GM18505 (cell line): ENCODE data around the gene GAN.

Experiments used
- ATAC-seq: cut with Tn5 transposase; IDR thresholded peaks from one replicate; pipeline ENCODE4 v1.9.1; 2021; ENCODE audit not compliant: unreplicated experiment
- POLR2A ChIP-seq: IDR thresholded peaks from 4 replicates; pipeline ENCODE4 v1.6.1; 2011; ENCODE audit warnings: borderline replicate concordance; ENCODE audit not compliant: insufficient read depth, insufficient read length; ENCODE audit errors: extremely low read depth

Gene GAN

DNA sequence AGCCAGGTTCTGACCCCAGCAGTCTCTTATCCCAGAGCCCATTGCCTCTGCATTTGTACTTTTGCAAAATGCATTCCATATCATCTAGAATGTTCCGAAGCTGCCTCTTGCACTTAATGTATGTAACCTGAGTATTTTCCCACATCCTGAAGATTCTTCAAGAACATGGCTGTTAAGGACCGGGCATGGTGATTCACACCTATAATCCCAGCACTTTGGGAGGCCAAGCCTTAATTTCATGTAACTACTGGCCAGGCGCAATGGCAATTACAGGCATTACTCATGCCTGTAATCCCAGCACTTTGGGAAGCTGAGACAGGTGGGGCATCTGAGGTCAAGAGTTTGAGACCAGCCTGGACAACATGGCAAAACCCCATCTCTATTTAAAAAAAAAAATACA, 31.7 kb upstream of the GAN start:
- no peak for ATAC-seq
- no peak for TF ChIP-seq POLR2A

DNA sequence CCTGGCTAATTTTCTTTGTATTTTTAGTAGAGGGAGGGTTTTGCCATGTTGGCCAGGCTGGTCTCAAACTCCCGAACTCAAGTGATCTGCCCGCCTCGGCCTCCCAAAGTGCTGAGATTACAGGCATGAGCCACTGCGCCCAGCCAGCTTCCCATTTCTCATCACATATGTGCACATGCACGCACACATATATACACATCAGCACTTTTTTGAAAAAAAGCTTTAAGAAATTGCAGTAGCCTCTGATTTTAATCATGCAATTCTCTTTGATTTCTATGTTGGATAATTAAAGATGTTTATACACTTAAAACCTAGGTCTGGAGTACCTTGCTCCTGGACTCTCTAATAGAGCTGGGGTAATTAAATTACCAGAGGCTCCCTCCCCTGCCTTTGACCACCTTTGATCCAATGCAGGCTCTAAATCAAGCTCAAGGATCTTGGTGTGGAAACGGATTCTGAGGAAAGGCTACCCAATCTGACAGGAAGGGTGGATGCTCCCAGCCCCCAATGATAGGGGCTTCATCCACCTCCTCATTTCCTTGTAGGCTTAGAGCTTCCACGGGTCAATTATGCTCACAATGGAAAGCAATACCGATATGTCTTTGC, 29.7 kb upstream of the GAN start:
- TF ChIP-seq POLR2A: no peak
- ATAC-seq: no peak

DNA sequence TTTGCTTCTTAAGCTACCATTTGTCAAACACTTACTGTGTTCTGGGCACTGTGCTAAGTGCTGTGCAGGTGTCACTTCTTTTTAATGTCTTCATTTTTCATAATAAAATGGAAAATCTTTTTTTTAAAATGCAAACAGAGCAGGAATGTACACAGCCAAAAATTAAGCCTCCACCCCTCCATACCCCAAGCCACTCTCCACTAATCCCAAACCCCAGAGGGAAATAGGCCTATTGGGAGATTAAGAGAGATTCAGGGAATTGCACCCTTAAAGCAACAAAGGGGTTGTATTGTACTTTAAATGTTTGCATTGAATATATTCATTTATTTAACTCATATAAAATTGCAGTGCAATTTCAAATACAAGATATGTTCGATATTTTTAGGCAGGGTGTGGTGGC, 28.6 kb upstream of the GAN start:
- TF ChIP-seq POLR2A: no peak
- no peak for ATAC-seq

DNA sequence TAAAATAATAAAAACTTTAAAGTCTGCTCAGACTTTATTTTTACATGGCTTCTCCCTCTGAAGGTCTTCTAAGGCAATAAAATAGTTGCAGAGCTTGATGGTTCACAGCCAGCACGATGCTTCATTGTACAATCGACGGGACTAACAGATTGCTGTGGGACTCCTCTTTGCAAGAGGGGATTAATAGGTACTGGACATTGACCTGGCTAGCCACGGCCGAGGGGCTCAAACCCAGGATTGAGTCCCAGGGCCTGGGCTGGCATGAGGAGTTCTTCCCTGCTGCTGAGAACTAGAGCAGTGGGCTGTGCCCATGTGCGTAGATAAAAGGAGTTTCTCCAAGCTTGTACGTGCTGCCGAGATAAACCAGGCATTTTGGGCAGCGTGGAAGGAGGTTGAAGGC, 23.6 kb upstream of the GAN start:
- TF ChIP-seq POLR2A: no peak
- ATAC-seq: no peak

DNA sequence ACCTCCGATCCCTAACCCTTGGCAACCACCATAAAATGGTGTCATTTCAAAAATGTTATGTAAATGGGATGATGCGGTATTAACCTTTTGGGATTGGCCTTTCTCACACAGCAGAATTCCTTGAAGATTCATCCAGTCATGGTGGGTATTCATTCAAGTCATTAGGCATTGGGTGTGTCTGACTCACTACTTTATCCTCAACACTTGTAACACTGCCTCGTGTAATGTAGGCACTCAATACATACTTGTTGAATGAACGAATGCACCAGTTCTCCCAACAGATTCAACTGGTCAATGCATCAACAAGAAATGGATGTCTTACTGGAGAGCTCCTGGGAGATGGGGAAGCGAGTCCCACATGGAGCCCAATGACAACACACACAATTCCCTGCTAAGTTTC, 21.8 kb upstream of the GAN start:
- ATAC-seq: no peak

DNA sequence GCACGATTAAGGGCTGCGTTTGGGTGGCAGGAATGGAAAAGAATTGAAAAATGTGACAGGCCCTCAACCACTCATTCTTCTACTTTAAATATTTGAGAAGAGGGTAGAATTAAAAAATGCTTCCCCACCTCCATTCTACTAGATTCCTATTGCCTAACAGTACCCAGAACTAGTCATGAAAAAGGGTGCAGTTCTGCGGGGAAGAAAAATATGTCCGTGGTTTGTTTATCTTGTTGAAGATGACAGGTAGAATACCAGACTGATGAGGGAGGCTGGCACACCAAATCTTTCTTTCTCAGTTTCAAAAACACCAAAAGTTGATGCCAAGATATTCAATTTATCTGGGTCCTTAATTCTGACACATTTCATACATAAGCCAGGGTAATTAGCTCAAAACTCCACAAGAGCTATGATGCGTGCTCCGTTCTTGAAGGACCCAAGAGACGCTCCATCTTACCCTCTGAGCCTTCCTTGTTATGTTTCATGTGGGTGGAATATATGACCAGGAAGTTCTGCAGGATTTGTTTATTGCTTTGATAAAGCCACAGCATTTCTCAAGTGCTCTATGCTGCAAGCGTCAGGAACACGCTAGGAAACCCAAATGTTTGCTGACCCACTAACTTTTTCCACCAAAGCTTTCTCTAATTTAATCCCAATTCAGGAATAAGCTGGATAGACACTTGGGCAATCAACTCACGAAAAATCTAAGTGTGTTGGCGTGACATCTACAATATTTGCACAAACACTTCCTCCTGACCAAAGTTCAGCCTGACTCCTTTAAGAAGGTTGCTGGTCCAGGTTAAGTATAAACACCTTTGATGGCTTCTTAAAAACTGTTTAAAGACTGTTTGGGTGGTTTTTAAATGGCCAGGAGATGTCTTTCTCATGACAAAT, 20.6 kb upstream of the GAN start:
- no peak for ATAC-seq

More for the DNA sequence above, 21.8 kb upstream of the GAN start:
- TF ChIP-seq POLR2A: no peak

DNA sequence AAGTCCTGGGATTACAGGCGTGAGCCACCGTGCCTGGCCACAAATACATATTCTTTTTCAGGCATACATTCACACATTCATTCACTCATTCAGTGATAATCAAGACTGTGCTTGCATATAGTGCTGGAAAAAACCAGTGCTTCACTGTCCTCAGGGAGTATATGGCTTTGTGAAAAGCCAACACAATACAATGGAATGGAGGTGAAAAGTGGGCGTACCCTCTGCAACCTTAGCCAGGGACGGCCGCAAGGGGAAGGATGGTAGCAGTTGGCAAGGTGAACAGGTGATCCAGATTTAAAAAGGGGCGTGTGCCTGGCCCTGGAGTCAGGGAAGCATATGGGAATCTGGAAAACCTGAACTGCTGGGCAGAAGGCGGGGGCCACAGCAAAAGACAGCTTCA, 18.1 kb upstream of the GAN start:
- TF ChIP-seq POLR2A: no peak
- no peak for ATAC-seq

More for the DNA sequence above, 20.6 kb upstream of the GAN start:
- no peak for TF ChIP-seq POLR2A

DNA sequence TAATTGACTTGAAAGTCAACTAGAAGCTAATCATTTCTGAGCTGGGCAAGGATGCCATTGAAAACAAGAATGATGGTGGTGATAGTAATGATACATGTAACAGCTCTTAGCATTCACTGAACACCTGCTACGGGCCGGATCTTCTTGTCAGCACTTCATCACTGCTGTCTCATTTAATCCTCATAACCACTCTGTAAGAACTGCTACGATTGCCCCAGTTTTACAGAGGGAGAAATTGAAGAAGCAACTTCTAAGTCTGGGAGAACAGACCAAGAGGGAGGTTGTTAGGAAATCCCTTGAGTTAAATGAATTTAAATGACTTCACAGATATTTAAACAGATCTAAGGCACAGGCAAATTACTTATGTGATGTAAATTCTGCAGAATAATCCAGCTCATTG, 7.0 kb upstream of the GAN start:
- no peak for ATAC-seq
- no peak for TF ChIP-seq POLR2A

DNA sequence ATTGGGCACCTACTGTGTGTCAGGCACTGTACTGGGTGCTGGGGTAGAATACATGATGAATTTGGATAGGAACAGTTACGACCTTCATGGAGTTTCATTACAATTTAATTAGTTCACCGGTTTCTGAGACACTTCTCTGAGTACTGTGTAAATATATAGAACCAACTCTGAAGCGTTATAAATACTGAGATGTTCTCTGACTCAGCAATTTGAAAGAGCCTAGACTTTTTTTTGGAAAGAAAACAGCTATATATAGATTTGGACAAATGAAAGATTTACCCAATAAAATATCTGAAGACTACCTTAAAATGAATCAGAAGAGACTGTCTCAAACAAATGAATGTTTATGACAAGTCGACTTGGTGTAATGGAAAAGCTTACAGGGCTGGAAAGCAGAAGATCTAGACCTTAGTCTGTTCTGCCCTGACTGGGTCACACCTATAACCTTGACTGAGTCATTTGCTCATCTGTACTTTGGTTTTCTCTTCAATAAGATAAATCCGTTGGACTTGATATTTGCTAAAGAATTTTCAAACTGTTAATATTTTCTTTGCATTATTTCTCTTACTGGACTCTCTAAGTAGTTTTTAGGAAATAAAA, 4.6 kb upstream of the GAN start:
- no peak for TF ChIP-seq POLR2A
- no peak for ATAC-seq

DNA sequence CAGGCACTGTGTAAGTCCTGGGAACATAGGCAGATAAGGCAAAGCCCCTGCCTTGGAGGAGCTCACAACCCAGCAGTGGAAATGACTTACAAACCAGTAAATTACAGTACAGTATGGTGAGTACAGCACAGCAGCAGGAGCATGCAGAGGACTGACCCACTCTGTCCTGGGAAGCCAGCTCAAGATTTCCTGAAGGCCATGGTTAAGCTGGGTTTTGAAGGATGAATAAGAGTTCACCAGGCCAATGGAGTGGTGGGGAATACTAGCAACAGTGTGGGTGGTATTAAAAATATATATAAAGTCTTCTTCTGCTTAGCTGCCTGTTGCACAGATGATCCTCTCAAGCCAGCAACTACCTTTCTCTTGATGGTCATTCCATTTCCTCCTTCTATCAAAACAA, 3.0 kb upstream of the GAN start:
- no peak for TF ChIP-seq POLR2A
- ATAC-seq: no peak

DNA sequence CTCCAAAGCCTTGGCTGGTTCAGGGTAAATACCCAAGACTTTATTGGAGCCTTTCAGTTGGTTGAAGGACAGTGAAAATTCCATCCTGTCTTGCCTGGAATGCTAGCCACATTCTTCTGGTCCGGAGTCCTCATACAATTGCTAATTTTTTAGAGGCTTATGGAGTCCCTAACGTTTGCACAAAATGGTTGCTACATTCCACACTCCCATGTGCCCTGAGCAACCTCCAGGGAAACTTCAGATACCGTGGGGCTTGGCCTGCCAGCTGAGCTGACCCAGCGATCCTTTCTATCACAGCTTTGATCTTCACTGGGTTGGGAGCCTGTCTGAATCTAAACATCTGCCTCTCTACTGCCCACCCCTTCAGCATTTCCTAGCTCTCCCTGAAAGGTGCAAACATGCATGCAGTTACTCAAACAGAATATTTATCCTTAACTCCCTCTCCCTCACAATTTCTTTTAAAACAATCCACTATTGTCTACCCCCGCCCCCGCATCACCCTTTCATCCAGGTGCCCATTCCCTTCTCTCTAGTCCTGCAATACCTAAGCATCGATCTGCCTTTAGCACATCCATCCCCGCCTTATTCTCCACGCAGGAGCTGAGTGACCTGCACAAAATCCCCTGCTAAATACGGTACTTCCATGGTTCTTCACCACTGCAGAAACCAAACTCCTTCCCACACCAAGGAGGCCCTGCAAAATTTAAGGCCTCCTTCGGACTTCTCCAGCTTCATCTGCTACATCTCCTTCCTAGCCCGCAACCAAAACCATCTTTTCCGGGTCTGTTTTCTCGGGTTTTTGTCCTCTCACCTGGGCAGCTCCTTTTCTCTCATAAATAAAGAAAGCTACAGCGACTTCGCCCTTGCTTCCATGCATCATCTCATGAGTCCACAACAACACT, 810 bp upstream of the GAN start:
- no peak for TF ChIP-seq POLR2A
- ATAC-seq: no peak

DNA sequence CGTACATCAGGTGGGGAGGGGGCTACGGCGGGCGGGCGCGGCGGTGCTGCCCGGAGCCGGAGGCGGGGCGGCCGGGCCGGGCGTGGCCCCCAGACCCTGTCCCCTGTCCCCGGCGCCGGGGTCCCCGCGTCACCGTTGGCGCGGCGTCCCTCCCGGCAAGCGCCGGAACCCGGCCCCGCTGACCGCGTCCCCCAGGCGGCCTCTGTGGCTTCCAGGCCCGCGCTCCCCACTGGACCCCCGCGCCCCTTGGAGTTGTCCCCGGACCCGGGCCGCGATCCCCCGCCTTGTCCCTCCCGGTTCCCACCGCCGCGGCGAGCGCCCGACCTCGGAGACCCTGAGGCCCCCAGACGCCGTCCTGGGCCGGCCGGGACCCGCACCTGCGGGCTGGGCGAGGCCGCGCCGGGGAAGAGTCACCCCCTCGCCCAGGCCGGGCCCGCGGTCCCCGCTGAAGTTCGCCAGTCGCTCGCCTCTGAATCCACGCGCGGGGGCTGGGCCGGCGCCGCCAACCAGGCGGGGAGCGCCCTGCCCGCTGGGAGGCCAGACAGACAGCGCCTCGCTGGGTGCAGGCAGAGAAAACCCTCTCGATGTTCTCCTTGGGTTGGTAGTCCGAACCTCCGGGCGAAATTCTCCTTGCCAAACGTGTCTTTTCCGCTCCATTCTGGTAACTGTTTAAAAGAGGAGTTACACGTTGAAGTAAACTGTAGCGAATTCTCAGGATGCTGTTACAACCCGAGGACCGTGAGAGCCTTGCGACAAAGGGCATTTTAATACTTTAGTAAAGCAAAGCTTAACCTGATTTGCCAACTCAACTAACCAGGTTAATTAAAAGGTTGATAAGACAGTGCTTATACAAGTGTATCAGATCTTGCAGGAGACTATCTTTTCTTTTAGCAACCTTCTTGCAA, 761 bp downstream of the GAN start:
- TF ChIP-seq POLR2A: no peak
- ATAC-seq: peak; percentile 38
